Stimulated activated CD4-positive, alpha-beta T cell treated with anti-CD3 and anti-CD28 coated beads, TNF-alpha, amount 100 ng/mL, for 4 hours (primary cell): ENCODE results near the gene PLEKHB1.
"Not testable (repeated sequence)": the region's sequence is repeated elsewhere in the genome, so short reads cannot be mapped to it uniquely, and the experiment has no call there.

ENCODE experiments used
- DNase-seq, 3 experiments: peaks; one replicate each; pipeline ENCODE4 v3.0.0-alpha.2; 2020; ENCODE audit warnings: low read depth in 3 of 3

The PLEKHB1 gene

GRCh38 chr11:73676552-73676951, 30.2 kb downstream of the PLEKHB1 start:
- not testable (repeated sequence) for DNase-seq

- DNase-seq, result no peak
These were observed 34.3 kb downstream of the PLEKHB1 start for GRCh38 chr11:73680687-73681086.

DNA sequence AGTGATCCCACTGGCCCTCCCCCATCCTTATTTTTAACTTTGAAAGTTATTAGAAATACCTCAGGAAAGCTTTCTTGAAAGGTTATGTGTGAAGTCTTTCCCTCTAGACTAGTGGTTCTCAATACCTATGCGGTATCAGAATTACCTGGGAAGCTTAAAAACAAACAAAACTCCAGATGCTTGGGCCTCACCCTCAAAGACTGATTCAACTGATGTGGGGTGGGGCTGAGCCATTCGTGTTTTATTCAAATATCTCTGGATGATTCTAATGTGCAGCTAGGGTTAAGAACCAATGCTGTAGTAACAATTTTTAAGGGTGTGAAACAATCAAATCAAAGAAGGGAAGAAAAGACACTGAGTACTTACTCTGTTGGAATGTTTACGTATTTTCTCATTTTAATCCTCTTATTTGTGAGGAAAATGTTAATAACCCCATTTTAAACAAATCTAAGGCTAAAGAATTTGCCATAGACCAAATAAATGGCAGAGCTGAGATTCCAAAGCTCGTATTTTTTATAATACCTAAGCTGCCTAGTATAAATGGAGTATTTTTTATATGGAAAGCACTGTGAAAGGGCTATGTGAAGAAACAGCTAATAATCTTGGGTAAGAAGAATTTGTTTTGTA, 47.6 kb downstream of the PLEKHB1 start:
- DNase-seq, result no peak

GRCh38 chr11:73705053-73705452, 58.7 kb downstream of the PLEKHB1 start:
- DNase-seq, result no peak

DNA sequence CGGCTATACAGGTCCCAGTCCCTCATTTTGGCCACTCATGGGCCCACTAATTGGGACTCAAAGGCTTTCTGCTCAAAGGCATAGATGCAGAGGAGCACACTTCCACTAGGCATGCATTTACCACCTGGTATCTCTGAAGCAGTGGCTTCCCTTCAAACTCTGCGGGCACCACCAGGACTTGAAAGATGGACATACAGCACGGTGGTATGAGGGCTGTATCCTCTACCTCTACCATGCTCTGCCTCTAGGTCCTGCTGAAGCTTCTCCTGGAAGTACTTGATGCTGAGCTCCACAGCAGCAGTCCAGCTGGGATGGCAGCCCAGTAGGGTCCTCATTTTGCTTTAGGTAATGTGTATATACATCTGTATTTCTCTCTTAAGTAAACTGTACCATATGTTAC, 64.6 kb downstream of the PLEKHB1 start:
- DNase-seq, result no peak
